Measurements from ENCODE around the gene ST8SIA4.

DNA sequence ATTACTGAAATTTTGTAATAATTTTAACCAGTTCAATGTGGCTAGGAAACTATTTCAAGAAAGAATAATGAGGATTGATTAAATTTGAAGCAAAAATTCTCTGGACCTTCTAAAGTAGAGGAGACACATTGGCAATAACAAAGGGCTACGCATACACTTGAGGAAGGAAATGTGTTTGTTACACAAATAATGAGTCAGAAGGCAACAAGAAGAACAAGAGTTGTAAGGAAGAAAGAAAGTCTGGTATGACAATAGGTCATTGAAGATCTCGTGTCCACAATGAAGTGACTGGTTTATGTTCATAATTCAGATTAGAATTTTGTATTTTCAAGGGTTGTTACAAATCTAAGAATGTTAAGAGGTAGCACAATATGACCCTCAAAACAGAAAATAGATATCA is 25.8 kb downstream of the ST8SIA4 start:
- no peak for TF ChIP-seq ELF4 (IDR thresholded peaks at IDR 0.05)
- no peak for TF ChIP-seq ARNT (IDR thresholded peaks at IDR 0.05)
- no peak for TF ChIP-seq BHLHE40 (IDR thresholded peaks at IDR 0.05; ENCODE audit: borderline replicate concordance)
- TF ChIP-seq TARDBP (IDR thresholded peaks at IDR 0.05) = no peak
- TF ChIP-seq SP1 (IDR thresholded peaks at IDR 0.05) = no peak
- no peak for TF ChIP-seq LEF1 (IDR thresholded peaks at IDR 0.05; ENCODE audit: borderline replicate concordance)
- no peak for TF ChIP-seq HDGF (IDR thresholded peaks at IDR 0.05; ENCODE audit: borderline replicate concordance)
- TF ChIP-seq SUZ12 (IDR thresholded peaks at IDR 0.05) = no peak
- TF ChIP-seq CTBP1 (IDR thresholded peaks at IDR 0.05; ENCODE audit: borderline replicate concordance) = no peak
- no peak for TF ChIP-seq FOXM1 (IDR thresholded peaks at IDR 0.05; ENCODE audit: borderline replicate concordance)
- TF ChIP-seq FOXK2 (IDR thresholded peaks at IDR 0.05) = no peak
- TF ChIP-seq, protein P1, sequence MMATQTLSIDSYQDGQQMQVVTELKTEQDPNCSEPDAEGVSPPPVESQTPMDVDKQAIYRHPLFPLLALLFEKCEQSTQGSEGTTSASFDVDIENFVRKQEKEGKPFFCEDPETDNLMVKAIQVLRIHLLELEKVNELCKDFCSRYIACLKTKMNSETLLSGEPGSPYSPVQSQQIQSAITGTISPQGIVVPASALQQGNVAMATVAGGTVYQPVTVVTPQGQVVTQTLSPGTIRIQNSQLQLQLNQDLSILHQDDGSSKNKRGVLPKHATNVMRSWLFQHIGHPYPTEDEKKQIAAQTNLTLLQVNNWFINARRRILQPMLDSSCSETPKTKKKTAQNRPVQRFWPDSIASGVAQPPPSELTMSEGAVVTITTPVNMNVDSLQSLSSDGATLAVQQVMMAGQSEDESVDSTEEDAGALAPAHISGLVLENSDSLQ (IDR thresholded peaks at IDR 0.05) = no peak
